Stimulated activated CD8-positive, alpha-beta memory T cell treated with anti-CD3 and anti-CD28 coated beads, Interleukin-7, amount 100 ng/mL, for 4 hours (primary cell): ENCODE measurements around the gene BEND3.
"Not testable (repeated sequence)": the region's sequence is repeated elsewhere in the genome, so short reads cannot be mapped to it uniquely, and the experiment has no call there.

ENCODE experiments used
- DNase-seq, 2 donors: peaks; one replicate each; pipeline ENCODE4 v3.0.0-alpha.2; 2020; ENCODE audit warnings: low read depth in 2 of 2

Gene BEND3

GRCh38 chr6:107045826-107046675 lies 69.3 kb downstream of the BEND3 start:
- no peak for DNase-seq

GRCh38 chr6:107033126-107033525 lies 82.2 kb downstream of the BEND3 start:
- no peak for DNase-seq

- no peak for DNase-seq
These were observed 83.3 kb downstream of the BEND3 start for GRCh38 chr6:107032051-107032450.

- no peak for DNase-seq
These were observed 85.2 kb downstream of the BEND3 start for GRCh38 chr6:107030151-107030550.

- no peak for DNase-seq
These were observed 88.3 kb downstream of the BEND3 start for GRCh38 chr6:107026965-107027364.

- no peak for DNase-seq
These were observed 93.7 kb downstream of the BEND3 start for GRCh38 chr6:107021446-107022185.

GRCh38 chr6:107020239-107020638 lies 95.1 kb downstream of the BEND3 start:
- no peak for DNase-seq

GRCh38 chr6:107019628-107020027 lies 95.7 kb downstream of the BEND3 start:
- DNase-seq, result not testable (repeated sequence)

- DNase-seq, result no peak
These were observed 96.3 kb downstream of the BEND3 start for GRCh38 chr6:107019047-107019446.
